GM12864 (cell line): ENCODE data around the gene CCDC148.
"Not testable (repeated sequence)": the region's sequence is repeated elsewhere in the genome, so short reads cannot be mapped to it uniquely, and the experiment has no call there.

Source experiments
- DNase-seq: peaks from one replicate; pipeline ENCODE4 v3.0.0-alpha.2; 2011; ENCODE audit warnings: low read depth
- H3K4me3 ChIP-seq: 2 replicates; pipeline ENCODE4 v1.5.1; 2011; ENCODE audit warnings: mild to moderate bottlenecking, low read depth, low read length, control low read depth
- CTCF ChIP-seq: IDR thresholded peaks from 2 replicates; pipeline ENCODE4 v1.5.1; 2011; ENCODE audit warnings: low read depth, mild to moderate bottlenecking, moderate library complexity, low read length, control low read depth, inconsistent platforms; ENCODE audit errors: missing control alignments

Gene CCDC148

GRCh38 chr2:158378926-158379325 is 77.6 kb downstream of the CCDC148 start:
- H3K4me3 ChIP-seq: no peak overlapping the region
- DNase-seq: no peak
- no peak for TF ChIP-seq CTCF

GRCh38 chr2:158366342-158366741 is 90.2 kb downstream of the CCDC148 start:
- no peak for DNase-seq
- TF ChIP-seq CTCF: no peak
- no peak overlapping the region for H3K4me3 ChIP-seq

GRCh38 chr2:158359846-158360245 is 96.7 kb downstream of the CCDC148 start:
- no peak for DNase-seq
- no peak overlapping the region for H3K4me3 ChIP-seq
- no peak for TF ChIP-seq CTCF

- TF ChIP-seq CTCF: no peak
- no peak for DNase-seq
- no peak overlapping the region for H3K4me3 ChIP-seq
These were observed 98.9 kb downstream of the CCDC148 start for GRCh38 chr2:158357699-158358098.

- no peak overlapping the region for H3K4me3 ChIP-seq
- no peak for DNase-seq
- TF ChIP-seq CTCF: no peak
These were observed 99.4 kb downstream of the CCDC148 start for GRCh38 chr2:158357122-158357521.

GRCh38 chr2:158351466-158351816 is 105.1 kb downstream of the CCDC148 start:
- not testable (repeated sequence) for H3K4me3 ChIP-seq, DNase-seq

- H3K4me3 ChIP-seq, DNase-seq: not testable (repeated sequence)
These were observed 105.6 kb downstream of the CCDC148 start for GRCh38 chr2:158350751-158351465.

- no peak for TF ChIP-seq CTCF
- no peak for DNase-seq
- no peak overlapping the region for H3K4me3 ChIP-seq
These were observed 110.5 kb downstream of the CCDC148 start for GRCh38 chr2:158346032-158346431.
